Mucosa of rectum (tissue), 2 donors: ENCODE measurements around the gene PCDHA2.
"Not testable (repeated sequence)": the region's sequence is repeated elsewhere in the genome, so short reads cannot be mapped to it uniquely, and the experiment has no call there.

Experiments
- H3K27ac ChIP-seq, 2 donors: one replicate each; pipeline ENCODE4 v1.7.0; 2013; ENCODE audit warnings: inconsistent platforms in 2 of 2, low read depth in 2 of 2, low read length in 2 of 2
- H3K27me3 ChIP-seq, 2 donors: one replicate each; pipeline ENCODE4 v1.7.0; 2013; ENCODE audit warnings: low read length in 2 of 2; ENCODE audit not compliant: control insufficient read depth in 2 of 2, insufficient read depth in 2 of 2
- H3K36me3 ChIP-seq, 2 donors: one replicate each; pipeline ENCODE4 v1.7.0; 2013; ENCODE audit warnings: low read length in 2 of 2; ENCODE audit not compliant: control insufficient read depth in 2 of 2, insufficient read depth in 2 of 2
- H3K4me1 ChIP-seq, 2 donors: one replicate each; pipeline ENCODE4 v1.7.0; 2013; ENCODE audit warnings: low read length in 2 of 2, mild to moderate bottlenecking in 1 of 2; ENCODE audit not compliant: control insufficient read depth in 2 of 2, insufficient read depth in 2 of 2
- H3K4me3 ChIP-seq, 2 donors: one replicate each; pipeline ENCODE4 v1.7.0; 2013; ENCODE audit warnings: low read length in 2 of 2
- H3K9ac ChIP-seq, 2 donors: one replicate each; pipeline ENCODE4 v1.7.0; 2013; ENCODE audit warnings: low read length in 2 of 2, low read depth in 1 of 2, mild to moderate bottlenecking in 1 of 2
- H3K9me3 ChIP-seq, 2 donors: one replicate each; pipeline ENCODE4 v1.7.0; 2013; ENCODE audit warnings: low read length in 2 of 2; ENCODE audit not compliant: control insufficient read depth in 2 of 2
- donor health status: healthy.
- donor health status: Normal muscosa, but diverticular disease.

The PCDHA2 gene

DNA sequence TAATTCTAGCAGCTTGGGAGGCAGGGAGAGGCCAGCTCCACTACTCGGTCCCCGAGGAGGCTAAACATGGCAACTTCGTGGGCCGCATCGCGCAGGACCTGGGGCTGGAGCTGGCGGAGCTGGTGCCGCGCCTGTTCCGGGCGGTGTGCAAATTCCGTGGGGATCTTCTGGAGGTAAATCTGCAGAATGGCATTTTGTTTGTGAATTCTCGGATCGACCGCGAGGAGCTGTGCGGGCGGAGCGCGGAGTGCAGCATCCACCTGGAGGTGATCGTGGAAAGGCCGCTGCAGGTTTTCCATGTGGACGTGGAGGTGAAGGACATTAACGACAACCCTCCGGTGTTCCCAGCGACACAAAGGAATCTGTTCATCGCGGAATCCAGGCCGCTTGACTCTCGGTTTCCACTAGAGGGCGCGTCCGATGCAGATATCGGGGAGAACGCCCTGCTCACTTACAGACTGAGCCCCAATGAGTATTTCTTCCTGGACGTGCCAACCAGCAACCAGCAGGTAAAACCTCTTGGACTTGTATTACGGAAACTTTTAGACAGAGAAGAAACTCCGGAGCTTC is 39.9 kb downstream of the PCDHA2 start:
- not testable (repeated sequence) for H3K4me3 ChIP-seq

DNA sequence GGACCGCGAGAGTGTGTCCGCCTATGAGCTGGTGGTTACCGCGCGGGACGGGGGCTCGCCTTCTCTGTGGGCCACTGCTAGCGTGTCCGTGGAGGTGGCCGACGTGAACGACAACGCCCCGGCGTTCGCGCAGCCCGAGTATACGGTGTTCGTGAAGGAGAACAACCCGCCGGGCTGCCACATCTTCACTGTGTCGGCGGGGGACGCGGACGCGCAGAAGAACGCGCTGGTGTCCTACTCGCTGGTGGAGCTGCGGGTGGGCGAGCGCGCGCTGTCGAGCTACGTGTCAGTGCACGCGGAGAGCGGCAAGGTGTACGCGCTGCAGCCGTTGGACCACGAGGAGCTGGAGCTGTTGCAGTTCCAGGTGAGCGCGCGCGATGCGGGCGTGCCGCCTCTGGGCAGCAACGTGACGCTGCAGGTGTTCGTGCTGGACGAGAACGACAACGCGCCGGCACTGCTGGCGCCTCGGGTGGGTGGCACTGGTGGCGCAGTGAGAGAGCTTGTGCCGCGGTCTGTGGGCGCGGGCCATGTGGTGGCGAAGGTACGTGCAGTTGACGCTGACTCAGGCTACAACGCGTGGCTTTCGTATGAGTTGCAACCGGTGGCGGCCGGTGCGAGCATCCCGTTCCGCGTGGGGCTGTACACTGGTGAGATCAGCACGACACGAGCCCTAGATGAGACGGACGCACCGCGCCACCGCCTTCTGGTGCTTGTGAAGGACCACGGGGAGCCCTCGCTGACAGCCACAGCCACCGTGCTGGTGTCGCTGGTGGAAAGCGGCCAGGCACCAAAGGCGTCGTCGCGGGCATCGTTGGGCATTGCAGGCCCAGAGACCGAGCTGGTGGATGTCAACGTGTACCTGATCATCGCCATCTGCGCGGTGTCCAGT is 41.2 kb downstream of the PCDHA2 start:
- Histone ChIP-seq H3K4me3 (no peak overlapping the region), H3K9ac (no peak overlapping the region), H3K9me3 (peaks cover 8 to 12% of the 10 kb centered on the region in 2 donors), H3K27ac (no peak overlapping the region), H3K27me3 (no peaks in the 10 kb centered on the region), H3K36me3 (no peaks in the 10 kb centered on the region), H3K4me1 (no peaks in the 10 kb centered on the region)

More for the DNA sequence above, 39.9 kb downstream of the PCDHA2 start:
- H3K9me3 ChIP-seq = peaks cover 8 to 12% of the 10 kb centered on the region in 2 donors
- H3K9ac ChIP-seq, H3K4me1 ChIP-seq, H3K27me3 ChIP-seq, H3K36me3 ChIP-seq, H3K27ac ChIP-seq: not testable (repeated sequence)

GRCh38 chr5:140840978-140841962 is 46.6 kb downstream of the PCDHA2 start, which contains the start of gene PCDHA8:
PCDHA8 (plus strand) TSS chr5:140841187; CDS start chr5:140841322, 135 bp downstream.
- Histone ChIP-seq H3K27ac (no peak within 1 kb of the TSS), H3K27me3 (no peaks in the 10 kb centered on the region), H3K9me3 (peaks cover 3 to 7% of the 10 kb centered on the region in 2 donors), H3K9ac (no peak within 1 kb of the TSS), H3K4me3 (no peak within 1 kb of the TSS), H3K36me3 (no peaks in the 10 kb centered on the region), H3K4me1 (no peaks in the 10 kb centered on the region)

DNA sequence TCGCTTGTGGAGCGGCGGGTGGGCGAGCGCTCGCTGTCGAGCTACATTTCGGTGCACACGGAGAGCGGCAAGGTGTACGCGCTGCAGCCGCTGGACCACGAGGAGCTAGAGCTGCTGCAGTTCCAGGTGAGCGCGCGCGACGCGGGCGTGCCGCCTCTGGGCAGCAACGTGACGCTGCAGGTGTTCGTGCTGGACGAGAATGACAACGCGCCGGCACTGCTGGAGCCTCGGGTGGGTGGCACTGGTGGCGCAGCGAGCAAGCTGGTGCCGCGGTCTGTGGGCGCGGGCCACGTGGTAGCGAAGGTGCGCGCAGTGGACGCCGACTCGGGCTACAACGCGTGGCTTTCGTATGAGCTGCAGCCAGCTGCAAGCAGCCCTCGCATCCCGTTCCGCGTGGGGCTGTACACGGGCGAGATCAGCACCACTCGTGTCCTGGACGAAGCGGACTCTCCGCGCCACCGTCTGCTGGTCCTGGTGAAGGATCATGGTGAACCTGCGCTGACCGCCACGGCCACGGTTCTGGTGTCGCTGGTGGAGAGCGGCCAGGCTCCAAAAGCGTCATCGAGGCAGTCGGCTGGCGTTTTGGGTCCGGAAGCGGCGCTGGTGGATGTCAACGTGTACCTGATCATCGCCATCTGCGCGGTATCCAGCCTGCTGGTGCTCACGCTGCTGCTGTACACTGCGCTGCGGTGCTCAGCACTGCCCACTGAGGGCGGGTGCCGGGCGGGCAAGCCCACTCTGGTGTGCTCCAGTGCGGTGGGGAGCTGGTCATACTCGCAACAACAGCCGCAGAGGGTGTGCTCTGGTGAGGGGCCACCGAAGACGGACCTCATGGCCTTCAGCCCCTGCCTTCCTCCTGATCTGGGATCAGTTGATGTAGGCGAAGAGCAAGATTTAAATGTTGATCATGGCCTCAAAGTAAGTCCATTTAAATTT is 48.4 kb downstream of the PCDHA2 start:
- H3K27ac ChIP-seq = no peak overlapping the region
- H3K4me3 ChIP-seq = no peak overlapping the region
- no peak overlapping the region for H3K9ac ChIP-seq
- no peaks in the 10 kb centered on the region for H3K4me1 ChIP-seq
- H3K27me3 ChIP-seq = no peaks in the 10 kb centered on the region
- no peaks in the 10 kb centered on the region for H3K36me3 ChIP-seq
- peaks cover 0 to 6% of the 10 kb centered on the region in 2 donors for H3K9me3 ChIP-seq
